Skeletal muscle satellite cell (primary cell): ENCODE results near the gene SPEG.
A peak's percentile ranks its signal among the peaks of the same experiment; 100 is the strongest.

Experiments used
- H3K27me3 ChIP-seq: 2 replicates; pipeline ENCODE4 v1.7.0; 2013; ENCODE audit warnings: low read length; ENCODE audit not compliant: control insufficient read depth, insufficient read depth
- H3K36me3 ChIP-seq: 2 replicates; pipeline ENCODE4 v1.7.0; 2013; ENCODE audit warnings: mild to moderate bottlenecking, control low read depth, low read length; ENCODE audit not compliant: insufficient read depth
- H3K4me1 ChIP-seq: 2 replicates; pipeline ENCODE4 v1.7.0; 2013; ENCODE audit warnings: low read length; ENCODE audit not compliant: control insufficient read depth, insufficient read depth
- H3K4me2 ChIP-seq: 2 replicates; pipeline ENCODE4 v1.7.0; 2013; ENCODE audit warnings: mild to moderate bottlenecking, low read length
- H3K4me3 ChIP-seq: 2 replicates; pipeline ENCODE4 v1.7.0; 2013; ENCODE audit warnings: low read length
- H3K9ac ChIP-seq: 2 replicates; pipeline ENCODE4 v1.7.0; 2013; ENCODE audit warnings: mild to moderate bottlenecking, low read depth, low read length, moderate library complexity
- H3K9me3 ChIP-seq: replicated peaks from 2 replicates; pipeline ENCODE4 v1.7.0; 2013; ENCODE audit warnings: mild to moderate bottlenecking, control low read depth, low read length

Gene SPEG

GRCh38 chr2:219489315-219489714 lies 54.7 kb downstream of the SPEG start:
- H3K4me1 ChIP-seq: peaks cover 6% of the 10 kb centered on the region
- H3K4me2 ChIP-seq: no peak overlapping the region
- H3K27me3 ChIP-seq: peaks cover 19% of the 10 kb centered on the region
- no peaks in the 10 kb centered on the region for H3K9me3 ChIP-seq
- H3K9ac ChIP-seq: no peak overlapping the region
- no peak overlapping the region for H3K4me3 ChIP-seq
- no peaks in the 10 kb centered on the region for H3K36me3 ChIP-seq

- Histone ChIP-seq H3K27me3 (peaks cover 10% of the 10 kb centered on the region), H3K9me3 (no peaks in the 10 kb centered on the region), H3K4me3 (no peak overlapping the region), H3K9ac (no peak overlapping the region), H3K36me3 (no peaks in the 10 kb centered on the region), H3K4me2 (no peak overlapping the region), H3K4me1 (no peaks in the 10 kb centered on the region)
Observed at GRCh38 chr2:219490186-219490585, 55.5 kb downstream of the SPEG start.

- no peak overlapping the region for H3K9ac ChIP-seq
- no peak overlapping the region for H3K4me2 ChIP-seq
- no peaks in the 10 kb centered on the region for H3K36me3 ChIP-seq
- H3K4me1 ChIP-seq: peaks cover 2% of the 10 kb centered on the region
- peaks cover 5% of the 10 kb centered on the region for H3K27me3 ChIP-seq
- no peak overlapping the region for H3K4me3 ChIP-seq
- no peaks in the 10 kb centered on the region for H3K9me3 ChIP-seq
Observed at GRCh38 chr2:219490600-219491130, 56.0 kb downstream of the SPEG start.

GRCh38 chr2:219491278-219491963 lies 56.8 kb downstream of the SPEG start:
- no peak overlapping the region for H3K4me2 ChIP-seq
- no peak overlapping the region for H3K9ac ChIP-seq
- H3K4me1 ChIP-seq: peaks cover 4% of the 10 kb centered on the region
- H3K9me3 ChIP-seq: no peaks in the 10 kb centered on the region
- H3K27me3 ChIP-seq: peaks cover 6% of the 10 kb centered on the region
- H3K36me3 ChIP-seq: no peaks in the 10 kb centered on the region
- H3K4me3 ChIP-seq: no peak overlapping the region

GRCh38 chr2:219492575-219492974 lies 57.9 kb downstream of the SPEG start:
- Histone ChIP-seq H3K9me3 (no peaks in the 10 kb centered on the region), H3K4me2 (no peak overlapping the region), H3K36me3 (no peaks in the 10 kb centered on the region), H3K27me3 (peaks cover 15% of the 10 kb centered on the region), H3K4me1 (peaks cover 7% of the 10 kb centered on the region), H3K9ac (no peak overlapping the region), H3K4me3 (no peak overlapping the region)

GRCh38 chr2:219493086-219493485 lies 58.4 kb downstream of the SPEG start:
- Histone ChIP-seq H3K4me1 (peaks cover 12% of the 10 kb centered on the region), H3K36me3 (no peaks in the 10 kb centered on the region), H3K4me2 (no peak overlapping the region), H3K9me3 (no peaks in the 10 kb centered on the region), H3K9ac (no peak overlapping the region), H3K27me3 (peaks cover 15% of the 10 kb centered on the region), H3K4me3 (no peak overlapping the region)

- peaks cover 21% of the 10 kb centered on the region for H3K4me1 ChIP-seq
- no peak overlapping the region for H3K9ac ChIP-seq
- no peaks in the 10 kb centered on the region for H3K9me3 ChIP-seq
- no peaks in the 10 kb centered on the region for H3K36me3 ChIP-seq
- no peak overlapping the region for H3K4me2 ChIP-seq
- H3K4me3 ChIP-seq: no peak overlapping the region
- peaks cover 15% of the 10 kb centered on the region for H3K27me3 ChIP-seq
Observed at GRCh38 chr2:219494952-219495530, 60.4 kb downstream of the SPEG start.

GRCh38 chr2:219495531-219496122 lies 61.0 kb downstream of the SPEG start:
- H3K4me1 ChIP-seq: peaks cover 26% of the 10 kb centered on the region
- peaks cover 15% of the 10 kb centered on the region for H3K27me3 ChIP-seq
- H3K9me3 ChIP-seq: no peaks in the 10 kb centered on the region
- no peak overlapping the region for H3K4me3 ChIP-seq
- no peaks in the 10 kb centered on the region for H3K36me3 ChIP-seq
- H3K4me2 ChIP-seq: peak overlapping the region; percentile 16
- no peak overlapping the region for H3K9ac ChIP-seq

GRCh38 chr2:219496247-219496824 lies 61.7 kb downstream of the SPEG start:
- no peaks in the 10 kb centered on the region for H3K9me3 ChIP-seq
- no peak overlapping the region for H3K4me3 ChIP-seq
- H3K4me2 ChIP-seq: no peak overlapping the region
- H3K4me1 ChIP-seq: peaks cover 26% of the 10 kb centered on the region
- peaks cover 15% of the 10 kb centered on the region for H3K27me3 ChIP-seq
- H3K9ac ChIP-seq: no peak overlapping the region
- H3K36me3 ChIP-seq: no peaks in the 10 kb centered on the region

- Histone ChIP-seq H3K27me3 (peaks cover 15% of the 10 kb centered on the region), H3K9ac (no peak overlapping the region), H3K4me3 (peak overlapping the region; percentile 82)
Observed at GRCh38 chr2:219496825-219497494, 62.3 kb downstream of the SPEG start.

More at GRCh38 chr2:219496825-219497494, 62.3 kb downstream of the SPEG start:
- H3K36me3 ChIP-seq: no peaks in the 10 kb centered on the region
- peak overlapping the region; percentile 91 for H3K4me2 ChIP-seq
- H3K4me1 ChIP-seq: peaks cover 26% of the 10 kb centered on the region
- H3K9me3 ChIP-seq: no peaks in the 10 kb centered on the region
